Activated CD4-positive, alpha-beta memory T cell treated with anti-CD3 and anti-CD28 coated beads, Interleukin-2, amount 10 ng/mL, durations not matched to agents 7 days and 5 days (primary cell): Measurements from ENCODE around the gene C4orf54. TPM values are rescaled to one million over a fixed set of nuclear protein-coding genes. Genes with fewer than 3 reads are reported as not detected.

Source experiments
- total RNA-seq, 2 experiments: library from RNA; stranded (reverse); gene quantifications; one replicate each; pipeline ENCODE4 v1.2.3, GENCODE V29; 2021

C4orf54 gene
- total RNA-seq, 2 experiments from 2014 or later, result not detected

Other genes with a start within 250 kb of the C4orf54 start
- not detected for gene ADH7, start 222.5 kb downstream of the C4orf54 start, total RNA-seq
- not detected for gene C4orf17, start 146.8 kb downstream of the C4orf54 start, total RNA-seq
- gene TRMT10A, start 93.8 kb downstream of the C4orf54 start, total RNA-seq, result 10 to 100 TPM in 1 of 2 experiments, 1 to 10 TPM in 1; 8.5 to 10.4 TPM
- gene MTTP, start 83.0 kb downstream of the C4orf54 start, total RNA-seq, result under 1 TPM; 0.15 to 0.30 TPM
- gene DAPP1, start 159.0 kb upstream of the C4orf54 start, total RNA-seq, result 10 to 100 TPM; 35.8 to 39.4 TPM
- gene LAMTOR3, start 236.6 kb upstream of the C4orf54 start, total RNA-seq, result 10 to 100 TPM; 28.1 to 29.2 TPM